WTC11 (cell line): ENCODE data around the gene C19orf25. TPM values are rescaled to one million over a fixed set of nuclear protein-coding genes. Genes with fewer than 3 reads are reported as not detected.

Source experiments
- ATAC-seq: fragments of 200-7000 bp; cut with Tn5 transposase; 2 replicates; pipeline ENCODE4 v1.10.0; 2021; ENCODE audit warnings: mild to moderate bottlenecking, moderate library complexity
- CTCF ChIA-PET: fragments of 300-600 bp; sonication (Branson Sonifier 250); formaldehyde crosslinking; loops from one replicate; lab custom pipeline; 2021; ENCODE audit warnings: antibody characterized with exemption; lab: Charles Lee
- POLR2A ChIA-PET: fragments of 350-600 bp; sonication (Branson Sonifier 250); formaldehyde crosslinking; loops from one replicate; lab custom pipeline; 2021; ENCODE audit warnings: antibody characterized with exemption; lab: Charles Lee
- DNase-seq: peaks from one replicate; pipeline ENCODE4 v3.0.0; 2021; ENCODE audit warnings: low spot score
- H3K27ac Mint-ChIP-seq: 2 replicates; pipeline ENCODE4 v1.8.0; 2021; ENCODE audit warnings: mixed read lengths
- H3K27me3 Mint-ChIP-seq: 2 replicates; pipeline ENCODE4 v1.8.0; 2021; ENCODE audit warnings: low read depth, mild to moderate bottlenecking, moderate library complexity, mixed read lengths
- H3K36me3 Mint-ChIP-seq: 2 replicates; pipeline ENCODE4 v1.8.0; 2021; ENCODE audit warnings: mixed read lengths
- H3K4me1 Mint-ChIP-seq: 2 replicates; pipeline ENCODE4 v1.8.0; 2022; ENCODE audit warnings: mixed read lengths
- H3K4me3 Mint-ChIP-seq: 2 replicates; pipeline ENCODE4 v1.8.0; 2021; ENCODE audit warnings: mild to moderate bottlenecking, moderate library complexity, mixed read lengths
- H3K9me3 Mint-ChIP-seq: 2 replicates; pipeline ENCODE4 v1.8.0; 2021; ENCODE audit warnings: mixed read lengths
- GRHL2 ChIP-seq: fragments of 250-450 bp; sonication (Bioruptor Pico); IDR thresholded peaks from 2 replicates; pipeline ENCODE4 v1.8.0; 2022; ENCODE audit warnings: mild to moderate bottlenecking, moderate library complexity; ENCODE audit not compliant: insufficient replicate concordance, severe bottlenecking
- HMGA2 ChIP-seq: fragments of 250-450 bp; sonication (Bioruptor Pico); IDR thresholded peaks from 2 replicates; pipeline ENCODE4 v1.4.0; 2021; ENCODE audit warnings: mild to moderate bottlenecking, moderate library complexity
- NFE2L1 ChIP-seq: sonication (generic); formaldehyde crosslinking; IDR thresholded peaks from 2 replicates; pipeline ENCODE4 v1.8.1; 2023; ENCODE audit warnings: missing genetic modification reagents
- SOX15 ChIP-seq: fragments of 250-450 bp; sonication (Bioruptor Pico); IDR thresholded peaks from 2 replicates; pipeline ENCODE4 v1.9.0; 2021; ENCODE audit warnings: mild to moderate bottlenecking
- SP1 ChIP-seq: sonication (generic); formaldehyde crosslinking; conservative IDR thresholded peaks from 2 replicates; pipeline ENCODE4 v1.8.1; 2022; ENCODE audit warnings: missing genetic modification reagents
- TCF7 ChIP-seq: sonication (generic); formaldehyde crosslinking; IDR thresholded peaks from 2 replicates; pipeline ENCODE4 v1.8.0; 2022; ENCODE audit warnings: mild to moderate bottlenecking, low read depth, missing genetic modification reagents, moderate library complexity
- ZBTB21 ChIP-seq: sonication (generic); formaldehyde crosslinking; IDR thresholded peaks from 2 replicates; pipeline ENCODE4 v1.8.1; 2023; ENCODE audit warnings: mild to moderate bottlenecking, missing genetic modification reagents, borderline replicate concordance
- ZNF263 ChIP-seq: sonication (generic); formaldehyde crosslinking; IDR thresholded peaks from 2 replicates; pipeline ENCODE4 v1.8.1; 2022; ENCODE audit warnings: low read depth, mild to moderate bottlenecking, moderate library complexity, missing genetic modification reagents
- total RNA-seq: library from RNA; stranded (reverse); gene quantifications from 3 replicates; pipeline ENCODE4 v1.2.3, GENCODE V29; 2021
- TF ChIP-seq, protein P1 (sequence below): sonication (generic); formaldehyde crosslinking; IDR thresholded peaks from 2 replicates; pipeline ENCODE4 v1.8.1; 2022; ENCODE audit warnings: low read depth, mild to moderate bottlenecking, moderate library complexity, missing genetic modification reagents, borderline replicate concordance
- TF ChIP-seq, protein P2 (sequence below): sonication (generic); formaldehyde crosslinking; IDR thresholded peaks from 2 replicates; pipeline ENCODE4 v1.8.1; 2023; ENCODE audit warnings: mild to moderate bottlenecking, moderate library complexity, missing genetic modification reagents
- TF ChIP-seq, protein P3 (sequence below): sonication (generic); formaldehyde crosslinking; conservative IDR thresholded peaks from 2 replicates; pipeline ENCODE4 v1.8.1; 2023; ENCODE audit warnings: mild to moderate bottlenecking, low read depth, missing genetic modification reagents, moderate library complexity
- TF ChIP-seq, protein P4 (sequence below): sonication (generic); formaldehyde crosslinking; IDR thresholded peaks from 2 replicates; pipeline ENCODE4 v1.8.1; 2023; ENCODE audit warnings: mild to moderate bottlenecking, missing genetic modification reagents
- TF ChIP-seq, protein P5 (sequence below): fragments of 250-450 bp; sonication (Bioruptor Pico); IDR thresholded peaks from 2 replicates; pipeline ENCODE4 v1.8.0; 2021; ENCODE audit warnings: mild to moderate bottlenecking
- TF ChIP-seq, protein P6 (sequence below): fragments of 250-450 bp; sonication (Bioruptor Pico); IDR thresholded peaks from 2 replicates; pipeline ENCODE4 v2.1.2; 2022; ENCODE audit warnings: mild to moderate bottlenecking, moderate library complexity
- TF ChIP-seq, protein P7 (sequence below): fragments of 250-450 bp; sonication (Bioruptor Pico); IDR thresholded peaks from 2 replicates; pipeline ENCODE4 v1.9.0; 2021; ENCODE audit warnings: moderate library complexity, mild to moderate bottlenecking, inconsistent platforms, borderline replicate concordance

C19orf25 gene
- total RNA-seq, 1 experiment from 2014 or later: 65.7 TPM

DNA sequence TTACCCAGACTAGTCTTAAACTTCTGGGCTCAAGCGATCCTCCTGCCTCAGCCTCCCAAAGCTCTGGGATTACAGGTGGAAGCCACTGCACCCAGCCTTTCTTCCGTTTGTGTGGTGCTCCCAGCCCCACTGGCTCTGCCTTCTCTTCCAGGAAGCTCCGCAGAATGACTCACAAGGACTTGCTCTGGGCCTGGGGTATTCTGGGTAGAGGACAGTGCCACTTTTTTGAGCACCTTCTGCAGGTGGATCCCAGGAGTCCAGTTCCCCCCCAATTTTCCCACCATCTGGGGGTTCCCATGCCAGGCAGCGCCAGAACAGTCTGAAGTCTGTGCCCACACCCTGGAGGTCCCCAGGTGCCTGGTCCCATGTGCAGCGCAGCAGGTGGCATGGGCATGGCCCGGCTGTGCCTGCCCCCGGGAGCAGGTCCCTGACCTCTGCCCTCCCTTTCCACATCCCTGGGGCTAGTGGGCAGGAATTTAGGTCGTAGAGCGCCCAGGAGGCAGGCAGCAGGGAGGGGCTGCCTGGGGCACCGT is 13.5 kb upstream of the C19orf25 start (continued):
- TF ChIP-seq, protein P1, sequence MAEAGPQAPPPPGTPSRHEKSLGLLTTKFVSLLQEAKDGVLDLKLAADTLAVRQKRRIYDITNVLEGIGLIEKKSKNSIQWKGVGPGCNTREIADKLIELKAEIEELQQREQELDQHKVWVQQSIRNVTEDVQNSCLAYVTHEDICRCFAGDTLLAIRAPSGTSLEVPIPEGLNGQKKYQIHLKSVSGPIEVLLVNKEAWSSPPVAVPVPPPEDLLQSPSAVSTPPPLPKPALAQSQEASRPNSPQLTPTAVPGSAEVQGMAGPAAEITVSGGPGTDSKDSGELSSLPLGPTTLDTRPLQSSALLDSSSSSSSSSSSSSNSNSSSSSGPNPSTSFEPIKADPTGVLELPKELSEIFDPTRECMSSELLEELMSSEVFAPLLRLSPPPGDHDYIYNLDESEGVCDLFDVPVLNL: no peak
- TF ChIP-seq, protein P2, sequence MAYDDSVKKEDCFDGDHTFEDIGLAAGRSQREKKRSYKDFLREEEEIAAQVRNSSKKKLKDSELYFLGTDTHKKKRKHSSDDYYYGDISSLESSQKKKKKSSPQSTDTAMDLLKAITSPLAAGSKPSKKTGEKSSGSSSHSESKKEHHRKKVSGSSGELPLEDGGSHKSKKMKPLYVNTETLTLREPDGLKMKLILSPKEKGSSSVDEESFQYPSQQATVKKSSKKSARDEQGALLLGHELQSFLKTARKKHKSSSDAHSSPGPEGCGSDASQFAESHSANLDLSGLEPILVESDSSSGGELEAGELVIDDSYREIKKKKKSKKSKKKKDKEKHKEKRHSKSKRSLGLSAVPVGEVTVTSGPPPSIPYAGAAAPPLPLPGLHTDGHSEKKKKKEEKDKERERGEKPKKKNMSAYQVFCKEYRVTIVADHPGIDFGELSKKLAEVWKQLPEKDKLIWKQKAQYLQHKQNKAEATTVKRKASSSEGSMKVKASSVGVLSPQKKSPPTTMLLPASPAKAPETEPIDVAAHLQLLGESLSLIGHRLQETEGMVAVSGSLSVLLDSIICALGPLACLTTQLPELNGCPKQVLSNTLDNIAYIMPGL (CRISPR knock-in tag): no peak
- TF ChIP-seq, all 79 proteins: peak for 0

DNA sequence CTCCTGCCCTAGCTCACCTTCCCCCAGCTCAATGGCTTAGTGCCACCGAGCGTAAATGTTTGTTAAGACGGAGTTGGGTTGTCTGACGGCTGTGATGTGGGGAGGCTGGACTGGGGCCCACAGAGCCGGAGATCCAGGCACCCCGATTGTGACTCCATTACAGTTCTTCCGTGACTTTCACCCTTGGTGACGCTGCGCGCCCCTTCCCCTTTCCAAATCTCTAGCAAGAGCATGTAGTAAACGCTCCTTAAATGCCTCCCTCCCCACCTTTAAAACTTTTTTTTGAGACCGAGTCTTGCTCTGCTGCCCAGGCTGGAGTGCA is 12.8 kb upstream of the C19orf25 start:
- TF ChIP-seq TCF7 (CRISPR knock-in tag) (no peak), SOX15 (CRISPR knock-in tag) (no peak), NFE2L1 (no peak), SP1 (no peak), GRHL2 (no peak), ZNF263 (CRISPR knock-in tag) (no peak), HMGA2 (CRISPR knock-in tag) (no peak), ZBTB21 (CRISPR knock-in tag) (no peak)
- TF ChIP-seq, protein P3, sequence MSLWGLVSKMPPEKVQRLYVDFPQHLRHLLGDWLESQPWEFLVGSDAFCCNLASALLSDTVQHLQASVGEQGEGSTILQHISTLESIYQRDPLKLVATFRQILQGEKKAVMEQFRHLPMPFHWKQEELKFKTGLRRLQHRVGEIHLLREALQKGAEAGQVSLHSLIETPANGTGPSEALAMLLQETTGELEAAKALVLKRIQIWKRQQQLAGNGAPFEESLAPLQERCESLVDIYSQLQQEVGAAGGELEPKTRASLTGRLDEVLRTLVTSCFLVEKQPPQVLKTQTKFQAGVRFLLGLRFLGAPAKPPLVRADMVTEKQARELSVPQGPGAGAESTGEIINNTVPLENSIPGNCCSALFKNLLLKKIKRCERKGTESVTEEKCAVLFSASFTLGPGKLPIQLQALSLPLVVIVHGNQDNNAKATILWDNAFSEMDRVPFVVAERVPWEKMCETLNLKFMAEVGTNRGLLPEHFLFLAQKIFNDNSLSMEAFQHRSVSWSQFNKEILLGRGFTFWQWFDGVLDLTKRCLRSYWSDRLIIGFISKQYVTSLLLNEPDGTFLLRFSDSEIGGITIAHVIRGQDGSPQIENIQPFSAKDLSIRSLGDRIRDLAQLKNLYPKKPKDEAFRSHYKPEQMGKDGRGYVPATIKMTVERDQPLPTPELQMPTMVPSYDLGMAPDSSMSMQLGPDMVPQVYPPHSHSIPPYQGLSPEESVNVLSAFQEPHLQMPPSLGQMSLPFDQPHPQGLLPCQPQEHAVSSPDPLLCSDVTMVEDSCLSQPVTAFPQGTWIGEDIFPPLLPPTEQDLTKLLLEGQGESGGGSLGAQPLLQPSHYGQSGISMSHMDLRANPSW (CRISPR knock-in tag): no peak
- TF ChIP-seq, protein P4, sequence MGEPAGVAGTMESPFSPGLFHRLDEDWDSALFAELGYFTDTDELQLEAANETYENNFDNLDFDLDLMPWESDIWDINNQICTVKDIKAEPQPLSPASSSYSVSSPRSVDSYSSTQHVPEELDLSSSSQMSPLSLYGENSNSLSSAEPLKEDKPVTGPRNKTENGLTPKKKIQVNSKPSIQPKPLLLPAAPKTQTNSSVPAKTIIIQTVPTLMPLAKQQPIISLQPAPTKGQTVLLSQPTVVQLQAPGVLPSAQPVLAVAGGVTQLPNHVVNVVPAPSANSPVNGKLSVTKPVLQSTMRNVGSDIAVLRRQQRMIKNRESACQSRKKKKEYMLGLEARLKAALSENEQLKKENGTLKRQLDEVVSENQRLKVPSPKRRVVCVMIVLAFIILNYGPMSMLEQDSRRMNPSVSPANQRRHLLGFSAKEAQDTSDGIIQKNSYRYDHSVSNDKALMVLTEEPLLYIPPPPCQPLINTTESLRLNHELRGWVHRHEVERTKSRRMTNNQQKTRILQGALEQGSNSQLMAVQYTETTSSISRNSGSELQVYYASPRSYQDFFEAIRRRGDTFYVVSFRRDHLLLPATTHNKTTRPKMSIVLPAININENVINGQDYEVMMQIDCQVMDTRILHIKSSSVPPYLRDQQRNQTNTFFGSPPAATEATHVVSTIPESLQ (CRISPR knock-in tag): no peak
- TF ChIP-seq, protein P1: no peak
- TF ChIP-seq, protein P5, sequence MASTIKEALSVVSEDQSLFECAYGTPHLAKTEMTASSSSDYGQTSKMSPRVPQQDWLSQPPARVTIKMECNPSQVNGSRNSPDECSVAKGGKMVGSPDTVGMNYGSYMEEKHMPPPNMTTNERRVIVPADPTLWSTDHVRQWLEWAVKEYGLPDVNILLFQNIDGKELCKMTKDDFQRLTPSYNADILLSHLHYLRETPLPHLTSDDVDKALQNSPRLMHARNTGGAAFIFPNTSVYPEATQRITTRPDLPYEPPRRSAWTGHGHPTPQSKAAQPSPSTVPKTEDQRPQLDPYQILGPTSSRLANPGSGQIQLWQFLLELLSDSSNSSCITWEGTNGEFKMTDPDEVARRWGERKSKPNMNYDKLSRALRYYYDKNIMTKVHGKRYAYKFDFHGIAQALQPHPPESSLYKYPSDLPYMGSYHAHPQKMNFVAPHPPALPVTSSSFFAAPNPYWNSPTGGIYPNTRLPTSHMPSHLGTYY: no peak
- TF ChIP-seq, protein P6, sequence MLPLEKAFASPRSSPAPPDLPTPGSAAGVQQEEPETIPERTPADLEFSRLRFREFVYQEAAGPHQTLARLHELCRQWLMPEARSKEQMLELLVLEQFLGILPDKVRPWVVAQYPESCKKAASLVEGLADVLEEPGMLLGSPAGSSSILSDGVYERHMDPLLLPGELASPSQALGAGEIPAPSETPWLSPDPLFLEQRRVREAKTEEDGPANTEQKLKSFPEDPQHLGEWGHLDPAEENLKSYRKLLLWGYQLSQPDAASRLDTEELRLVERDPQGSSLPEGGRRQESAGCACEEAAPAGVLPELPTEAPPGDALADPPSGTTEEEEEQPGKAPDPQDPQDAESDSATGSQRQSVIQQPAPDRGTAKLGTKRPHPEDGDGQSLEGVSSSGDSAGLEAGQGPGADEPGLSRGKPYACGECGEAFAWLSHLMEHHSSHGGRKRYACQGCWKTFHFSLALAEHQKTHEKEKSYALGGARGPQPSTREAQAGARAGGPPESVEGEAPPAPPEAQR (CRISPR knock-in tag): no peak
- TF ChIP-seq, protein P7, sequence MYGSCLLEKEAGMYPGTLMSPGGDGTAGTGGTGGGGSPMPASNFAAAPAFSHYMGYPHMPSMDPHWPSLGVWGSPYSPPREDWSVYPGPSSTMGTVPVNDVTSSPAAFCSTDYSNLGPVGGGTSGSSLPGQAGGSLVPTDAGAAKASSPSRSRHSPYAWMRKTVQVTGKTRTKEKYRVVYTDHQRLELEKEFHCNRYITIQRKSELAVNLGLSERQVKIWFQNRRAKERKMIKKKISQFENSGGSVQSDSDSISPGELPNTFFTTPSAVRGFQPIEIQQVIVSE (CRISPR knock-in tag): no peak
- Mint-ChIP-seq H3K36me3 (no peaks in the 10 kb centered on the region), H3K27me3 (peaks cover 24% of the 10 kb centered on the region), H3K9me3 (no peaks in the 10 kb centered on the region), H3K4me1 (peaks cover 6% of the 10 kb centered on the region), H3K27ac (no peak overlapping the region), H3K4me3 (peak overlapping the region; percentile 73)
- no peak for DNase-seq
- ChIA-PET POLR2A (no interaction called here), CTCF (interaction anchor here (1.5 to 1.9 kb wide), 9 partner anchors 12 to 334 kb away, joined by 3 to 17 read pairs (median 6); no protein-coding TSS in a partner anchor)
- ATAC-seq: no peak
